IPS DF 19.7 (cell line): ENCODE data around the gene CPO.

Experiments used
- DNase-seq: peaks from one replicate; pipeline ENCODE4 v3.0.0-alpha.2; 2013; ENCODE audit warnings: low read depth, low spot score

CPO gene

GRCh38 chr2:206971805-206972204 is 32.5 kb downstream of the CPO start:
- no peak for DNase-seq

GRCh38 chr2:206974551-206974950 is 35.2 kb downstream of the CPO start:
- DNase-seq: no peak

- no peak for DNase-seq
These were observed 39.4 kb downstream of the CPO start for GRCh38 chr2:206978746-206979145.

DNA sequence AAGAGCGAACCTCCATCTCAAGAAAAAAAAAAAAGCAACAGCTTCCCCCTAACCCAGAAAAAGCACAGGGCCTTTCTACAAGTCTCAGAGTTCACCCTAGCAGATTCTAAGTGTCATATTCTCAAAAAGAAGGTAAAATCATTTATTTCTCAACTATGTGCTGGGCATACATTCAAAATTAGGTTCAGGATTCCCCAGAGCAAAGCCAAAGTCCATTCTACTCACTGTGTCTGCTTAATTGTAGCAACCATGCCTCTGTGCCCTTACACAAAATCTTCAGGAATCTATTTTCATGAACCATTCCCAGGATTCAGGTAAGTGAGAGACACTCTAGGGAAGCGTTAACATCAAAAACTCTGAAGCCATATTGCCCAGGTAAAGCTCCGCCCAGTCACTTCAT is 40.0 kb downstream of the CPO start:
- DNase-seq: no peak

DNA sequence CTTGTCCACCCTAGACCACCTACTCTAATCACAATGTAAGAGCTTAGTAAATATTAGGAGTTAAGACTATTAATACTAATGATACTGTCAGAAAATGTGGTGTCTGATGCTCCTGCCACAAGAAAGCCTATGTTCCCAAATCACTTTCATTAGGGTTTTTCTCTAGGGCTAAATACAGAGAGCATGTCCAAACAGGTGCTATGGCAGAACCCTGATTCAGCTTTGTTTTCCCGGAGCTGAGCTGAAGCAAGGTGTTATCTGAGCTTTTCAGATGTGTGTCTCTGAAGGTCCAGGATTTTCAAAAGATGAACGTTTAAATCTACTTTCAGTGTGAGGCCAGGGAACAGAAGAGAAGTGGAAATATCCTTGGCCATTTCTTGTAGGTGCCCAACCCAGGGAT is 40.6 kb downstream of the CPO start:
- DNase-seq: no peak

GRCh38 chr2:206980413-206980812 is 41.1 kb downstream of the CPO start:
- no peak for DNase-seq

GRCh38 chr2:206981086-206981674 is 41.9 kb downstream of the CPO start:
- no peak for DNase-seq

DNA sequence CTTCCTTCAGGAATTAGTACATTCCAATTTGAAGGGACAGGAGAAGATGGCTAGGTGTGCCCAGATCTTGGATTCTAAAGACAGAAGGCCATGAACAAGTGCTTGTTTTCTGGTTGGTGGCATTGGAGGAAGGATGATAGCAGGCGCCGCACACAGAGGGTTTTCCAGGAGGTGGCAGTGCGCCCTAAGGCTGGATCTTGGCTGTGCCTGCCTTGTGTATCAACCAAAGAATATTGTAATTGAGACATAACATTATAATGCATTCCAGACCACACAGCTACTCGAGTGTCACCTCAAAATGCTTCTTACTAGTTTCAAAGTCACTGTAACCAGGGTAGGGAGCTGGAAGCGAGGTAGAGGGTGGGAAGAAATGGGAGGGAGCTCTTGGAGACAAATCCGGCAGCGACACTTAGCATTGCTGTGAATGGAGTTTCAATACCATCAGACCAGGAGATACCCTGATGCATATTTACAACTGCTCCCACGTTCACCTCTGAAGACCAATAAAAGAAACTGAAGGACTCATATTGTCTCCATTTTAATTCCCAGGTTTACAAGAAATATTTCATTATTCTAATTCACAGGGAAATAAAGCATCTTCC is 42.5 kb downstream of the CPO start:
- DNase-seq: peak; percentile 15

DNA sequence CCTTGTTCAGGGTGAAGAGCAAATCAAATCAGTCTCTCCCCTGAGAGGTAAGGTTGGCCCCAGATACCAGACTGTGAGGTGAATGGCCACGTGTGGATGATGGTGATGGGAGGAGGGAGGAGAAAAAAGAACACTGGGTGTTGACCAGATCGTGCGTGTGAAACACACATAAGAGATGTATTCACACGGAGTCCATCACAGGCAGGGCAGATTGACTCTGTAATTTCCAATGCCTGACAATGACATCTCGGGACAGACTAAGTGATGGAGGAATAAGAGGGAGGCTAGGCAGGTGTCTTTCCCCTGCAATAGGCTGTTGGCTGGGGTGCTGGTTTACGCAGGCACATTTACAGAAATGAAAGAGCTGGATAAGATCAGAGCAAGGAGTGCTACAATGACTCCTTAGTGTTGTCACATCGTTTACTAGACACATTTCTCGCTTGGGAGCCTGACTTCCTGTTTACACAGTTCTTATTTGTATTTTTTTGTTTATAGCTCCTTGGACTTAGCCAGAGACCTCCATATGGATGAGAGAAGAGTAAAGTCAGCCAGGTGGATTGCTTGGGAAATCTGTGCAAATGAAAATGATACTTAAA is 43.1 kb downstream of the CPO start:
- DNase-seq: no peak

DNA sequence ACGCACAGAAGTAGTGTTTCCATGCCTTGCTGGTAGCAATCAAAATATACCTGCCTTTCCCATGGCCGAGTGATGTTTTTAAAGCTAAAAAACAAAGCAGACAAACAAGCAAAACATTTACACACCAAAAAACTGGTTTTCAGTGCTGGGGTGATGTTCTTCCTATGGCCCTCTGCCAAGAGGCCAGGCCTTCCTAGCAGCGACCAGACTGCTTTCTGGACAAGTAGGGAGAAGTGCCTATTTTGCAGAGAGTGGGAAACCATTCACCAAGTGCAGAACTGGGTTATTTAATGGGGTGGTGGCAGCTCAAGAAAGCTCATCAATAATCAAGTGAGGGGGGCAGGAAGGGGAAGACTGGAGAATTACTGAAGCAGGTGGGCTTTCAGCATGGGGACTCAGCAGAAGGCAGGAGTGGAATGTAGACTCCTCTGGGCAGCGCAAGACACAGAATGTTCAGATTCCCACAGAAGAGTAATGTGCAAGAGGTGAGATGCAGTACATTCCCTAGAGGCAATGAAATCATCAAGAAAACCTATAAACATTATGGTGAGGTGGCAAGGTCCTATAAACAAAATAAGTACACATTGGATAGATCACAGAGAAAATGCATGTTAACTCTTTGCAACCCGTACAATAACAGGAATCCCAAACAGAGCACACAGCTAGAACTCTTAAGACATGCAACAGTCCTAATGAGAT is 44.0 kb downstream of the CPO start:
- no peak for DNase-seq

GRCh38 chr2:206984206-206984605 is 44.9 kb downstream of the CPO start:
- DNase-seq: no peak

DNA sequence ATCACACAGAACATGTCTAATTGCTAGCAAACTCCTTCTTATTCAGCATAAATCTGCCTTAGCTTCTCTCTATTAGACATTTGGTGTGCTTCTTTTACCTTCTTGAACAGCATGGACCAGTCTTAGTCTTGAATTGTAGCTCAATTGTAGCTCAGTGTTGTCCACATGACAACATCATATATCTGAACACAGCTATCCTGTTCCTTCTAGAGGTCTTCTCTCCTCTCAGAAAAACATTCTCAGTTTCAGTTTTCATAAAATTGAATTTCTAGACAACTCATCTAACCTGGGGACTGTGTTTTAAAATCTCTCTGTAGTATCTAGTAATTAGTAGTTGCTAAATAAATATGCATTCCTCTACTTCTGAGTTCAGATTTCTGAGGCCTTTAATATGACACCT is 47.6 kb downstream of the CPO start:
- DNase-seq: no peak

DNA sequence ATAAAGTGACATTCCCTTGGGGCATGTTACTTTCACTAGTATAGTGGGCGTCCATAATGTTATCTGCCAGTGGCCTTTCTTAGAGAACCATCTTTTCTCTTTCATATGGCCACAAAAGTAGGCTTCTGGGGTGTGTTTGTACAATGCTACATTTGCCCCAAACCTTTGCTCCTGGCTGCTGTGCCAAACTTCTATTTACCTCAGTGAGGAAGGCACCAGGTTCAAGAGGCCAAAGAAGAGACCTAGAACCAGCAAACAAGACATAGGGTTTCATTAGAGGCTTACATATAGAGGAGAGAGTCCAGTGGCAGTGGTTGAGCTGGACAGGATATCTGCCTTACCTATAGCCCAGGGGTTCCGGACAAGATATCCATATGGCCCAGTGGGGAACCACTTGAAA is 48.5 kb downstream of the CPO start:
- DNase-seq: no peak

GRCh38 chr2:206988884-206989283 is 49.6 kb downstream of the CPO start:
- no peak for DNase-seq

GRCh38 chr2:206989311-206989710 is 50.0 kb downstream of the CPO start:
- no peak for DNase-seq

DNA sequence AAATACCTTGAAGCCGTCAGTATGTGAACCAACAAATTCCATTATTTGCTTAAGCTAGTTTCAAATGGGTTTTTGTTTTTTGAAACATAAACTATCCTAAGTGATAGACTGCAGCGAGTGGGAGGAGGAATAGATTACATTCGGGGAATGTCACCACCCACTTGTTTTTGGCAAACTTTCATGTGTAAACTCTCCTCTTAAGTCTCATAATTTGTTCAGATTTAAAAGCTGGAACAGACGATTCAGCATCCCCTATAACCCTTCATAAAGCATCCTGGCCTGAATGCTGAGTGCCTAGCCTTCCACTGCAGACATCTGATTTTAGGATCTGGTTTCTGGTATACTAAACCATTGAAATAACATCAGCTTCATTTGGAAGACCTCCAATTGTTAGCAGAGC is 51.0 kb downstream of the CPO start:
- DNase-seq: no peak

GRCh38 chr2:206991070-206991469 is 51.8 kb downstream of the CPO start:
- DNase-seq: no peak

GRCh38 chr2:206993396-206993911 is 54.1 kb downstream of the CPO start:
- no peak for DNase-seq

DNA sequence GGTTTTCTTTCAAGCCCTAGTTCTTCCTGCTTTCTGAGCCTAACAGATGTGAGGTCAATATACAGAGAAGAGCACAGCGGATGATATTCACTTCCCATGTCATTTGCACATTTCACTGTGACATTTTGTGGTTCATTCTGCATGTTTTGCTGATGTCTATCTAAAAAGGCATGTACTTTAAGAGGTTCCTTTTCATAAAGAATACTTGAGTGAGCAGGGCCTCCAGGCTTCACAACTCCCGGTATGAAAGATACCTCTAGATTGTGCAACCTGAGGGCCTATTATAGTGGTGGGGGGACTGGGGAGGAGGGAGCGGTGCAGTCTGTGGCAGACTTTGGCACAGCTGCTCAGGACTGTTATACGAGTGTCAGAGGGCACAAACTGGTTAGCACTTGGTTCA is 54.6 kb downstream of the CPO start:
- DNase-seq: no peak

GRCh38 chr2:206996556-206997065 is 57.3 kb downstream of the CPO start:
- DNase-seq: no peak

GRCh38 chr2:207008105-207008990 is 69.0 kb downstream of the CPO start:
- DNase-seq: peak; percentile 87
